Neural cell (in vitro differentiated cells): ENCODE data around the gene RAF1. TPM values are rescaled to one million over a fixed set of nuclear protein-coding genes. Genes with fewer than 3 reads are reported as not detected.

Experiments
- H2AFZ ChIP-seq: fragments of 200-600, 300-800 bp; sonication (generic), shearing (Covaris generic); 2 replicates; pipeline ENCODE4 v1.6.0; 2014; ENCODE audit warnings: low read depth, mild to moderate bottlenecking, antibody characterized with exemption, low read length, moderate library complexity
- H3F3A ChIP-seq: fragments of 200-600 bp; shearing (Covaris generic); 2 replicates; pipeline ENCODE4 v1.6.1; 2016; ENCODE audit warnings: mild to moderate bottlenecking, moderate library complexity, mixed read lengths, antibody characterized with exemption, low read length; ENCODE audit not compliant: insufficient read depth, poor library complexity, severe bottlenecking
- H3K27ac ChIP-seq: fragments of 200-600, 300-800 bp; sonication (generic), shearing (Covaris generic); 2 replicates; pipeline ENCODE4 v1.5.1; 2014; ENCODE audit warnings: mild to moderate bottlenecking, low read length, moderate library complexity
- H3K27me3 ChIP-seq: fragments of 300-800, 200-600 bp; sonication (generic), shearing (Covaris generic); 2 replicates; pipeline ENCODE4 v1.6.0; 2014; ENCODE audit warnings: mild to moderate bottlenecking, low read depth, low read length, moderate library complexity; ENCODE audit not compliant: insufficient read depth
- H3K36me3 ChIP-seq: fragments of 300-800, 200-600 bp; sonication (generic), shearing (Covaris generic); 2 replicates; pipeline ENCODE4 v1.5.1; 2014; ENCODE audit warnings: mild to moderate bottlenecking, antibody characterized with exemption, low read length, moderate library complexity; ENCODE audit not compliant: insufficient read depth
- H3K4me2 ChIP-seq: fragments of 300-800, 200-600 bp; sonication (generic), shearing (Covaris generic); 2 replicates; pipeline ENCODE4 v1.6.0; 2014; ENCODE audit warnings: mild to moderate bottlenecking, low read length
- H3K4me3 ChIP-seq: fragments of 300-800, 200-600 bp; sonication (generic), shearing (Covaris generic); 2 replicates; pipeline ENCODE4 v1.5.1; 2014; ENCODE audit warnings: mild to moderate bottlenecking, low read length, moderate library complexity
- H3K79me2 ChIP-seq: fragments of 200-600 bp; shearing (Covaris generic); replicated peaks from 2 replicates; pipeline ENCODE4 v1.6.0; 2014; ENCODE audit warnings: mild to moderate bottlenecking, low read length, moderate library complexity; ENCODE audit not compliant: insufficient read depth
- H3K9ac ChIP-seq: fragments of 300-800, 200-600 bp; sonication (generic), shearing (Covaris generic); 2 replicates; pipeline ENCODE4 v1.6.1; 2016; ENCODE audit warnings: mild to moderate bottlenecking, low read length, mixed read lengths
- H3K9me2 ChIP-seq: fragments of 200-600 bp; shearing (Covaris generic); 2 replicates; pipeline ENCODE4 v1.6.1; 2016; ENCODE audit warnings: mild to moderate bottlenecking, low read length, mixed read lengths; ENCODE audit not compliant: insufficient read depth
- H3K9me3 ChIP-seq: fragments of 200-600, 300-800 bp; sonication (generic), shearing (Covaris generic); 2 replicates; pipeline ENCODE4 v1.6.1; 2016; ENCODE audit warnings: mild to moderate bottlenecking, mixed run types, low read length, moderate library complexity, mixed read lengths
- H4K20me1 ChIP-seq: fragments of 200-600 bp; shearing (Covaris generic); 2 replicates; pipeline ENCODE4 v1.6.1; 2016; ENCODE audit warnings: mild to moderate bottlenecking, mixed run types; ENCODE audit not compliant: insufficient read depth
- CTCF ChIP-seq: fragments of 450-650 bp; IDR thresholded peaks from 2 replicates; pipeline ENCODE4 v1.5.1; 2014; ENCODE audit warnings: antibody characterized with exemption, mild to moderate bottlenecking, moderate library complexity; ENCODE audit not compliant: poor library complexity, severe bottlenecking
- EP300 ChIP-seq: fragments of 450-650 bp; conservative IDR thresholded peaks from 2 replicates; pipeline ENCODE4 v1.6.1; 2014; ENCODE audit warnings: antibody characterized with exemption, mild to moderate bottlenecking, moderate library complexity; ENCODE audit not compliant: poor library complexity, severe bottlenecking
- EZH2 ChIP-seq: fragments of 200-600, 300-800 bp; shearing (Covaris generic), sonication (generic); IDR thresholded peaks from 2 replicates; pipeline ENCODE4 v1.6.1; 2014; ENCODE audit warnings: antibody characterized with exemption, low read length, borderline replicate concordance, mild to moderate bottlenecking; ENCODE audit not compliant: insufficient read depth, poor library complexity, severe bottlenecking
- MXI1 ChIP-seq: fragments of 450-650 bp; conservative IDR thresholded peaks from 2 replicates; pipeline ENCODE4 v1.6.1; 2014; ENCODE audit warnings: antibody characterized with exemption, mild to moderate bottlenecking; ENCODE audit not compliant: poor library complexity, severe bottlenecking
- POLR2AphosphoS5 ChIP-seq: IDR thresholded peaks from 2 replicates; pipeline ENCODE4 v1.6.1; 2012
- RAD21 ChIP-seq: fragments of 450-650 bp; conservative IDR thresholded peaks from 2 replicates; pipeline ENCODE4 v1.6.1; 2014; ENCODE audit warnings: antibody characterized with exemption, mild to moderate bottlenecking, moderate library complexity
- REST ChIP-seq: IDR thresholded peaks from 2 replicates; pipeline ENCODE4 v1.6.1; 2012; ENCODE audit warnings: borderline replicate concordance
- SMC3 ChIP-seq: fragments of 450-650 bp; conservative IDR thresholded peaks from 2 replicates; pipeline ENCODE4 v1.6.1; 2014; ENCODE audit warnings: antibody characterized with exemption, mild to moderate bottlenecking, moderate library complexity; ENCODE audit not compliant: poor library complexity
- TAF1 ChIP-seq: IDR thresholded peaks from 2 replicates; pipeline ENCODE4 v1.6.1; 2012; ENCODE audit warnings: low read depth
- polyA plus RNA-seq: library from polyadenylated mRNA; depleted of rRNA; stranded (reverse); fragments of >200 nt; gene quantifications from 2 replicates; pipeline ENCODE4 v1.2.3, GENCODE V29; 2014

RAF1 gene
- polyA plus RNA-seq, 1 donor from 2014 or later: 215 TPM

GRCh38 chr3:12571986-12572385, 91.9 kb downstream of the RAF1 start:
- H3K9me3 ChIP-seq: no peaks in the 10 kb centered on the region
- H3K27me3 ChIP-seq: no peaks in the 10 kb centered on the region
- H3K27ac ChIP-seq: no peak overlapping the region
- H3F3A ChIP-seq: no peaks in the 10 kb centered on the region
- H2AFZ ChIP-seq: no peak overlapping the region
- H4K20me1 ChIP-seq: no peaks in the 10 kb centered on the region
- peaks cover 11% of the 10 kb centered on the region for H3K36me3 ChIP-seq
- no peak overlapping the region for H3K4me3 ChIP-seq
- H3K79me2 ChIP-seq: peaks cover 13% of the 10 kb centered on the region
- no peak overlapping the region for H3K4me2 ChIP-seq
- H3K9ac ChIP-seq: no peak overlapping the region
- no peaks in the 10 kb centered on the region for H3K9me2 ChIP-seq
- no peak for TF ChIP-seq SMC3
- no peak for TF ChIP-seq RAD21
- no peak for TF ChIP-seq REST
- TF ChIP-seq EP300: no peak
- TF ChIP-seq EZH2: no peak
- TF ChIP-seq CTCF: no peak

GRCh38 chr3:12569836-12570235, 94.1 kb downstream of the RAF1 start:
- Histone ChIP-seq H3K36me3 (peaks cover 8% of the 10 kb centered on the region), H3K9me3 (peaks cover 4% of the 10 kb centered on the region), H3F3A (no peaks in the 10 kb centered on the region), H3K27ac (no peak overlapping the region), H3K4me3 (no peak overlapping the region), H3K9ac (no peak overlapping the region), H3K4me2 (no peak overlapping the region), H3K79me2 (peaks cover 32% of the 10 kb centered on the region), H3K27me3 (no peaks in the 10 kb centered on the region), H2AFZ (no peak overlapping the region), H4K20me1 (no peaks in the 10 kb centered on the region), H3K9me2 (no peaks in the 10 kb centered on the region)
- TF ChIP-seq RAD21: no peak
- TF ChIP-seq EZH2: no peak
- no peak for TF ChIP-seq TAF1
- TF ChIP-seq CTCF: no peak
- no peak for TF ChIP-seq SMC3
- no peak for TF ChIP-seq EP300
- no peak for TF ChIP-seq POLR2AphosphoS5
- TF ChIP-seq MXI1: no peak
- TF ChIP-seq REST: no peak
